Immature natural killer cell (primary cell): ENCODE data around the gene RABGAP1L. TPM values are rescaled to one million over a fixed set of nuclear protein-coding genes. Genes with fewer than 3 reads are reported as not detected.

Experiments used
- DNase-seq, 3 donors: peaks; one replicate each; pipeline ENCODE4 v3.0.0; 2022; ENCODE audit warnings: mixed read lengths in 1 of 3
- H3K27ac Mint-ChIP-seq, 6 donors: one replicate each; pipeline ENCODE4 v1.8.0; 2020; ENCODE audit warnings: mixed read lengths in 6 of 6, mild to moderate bottlenecking in 5 of 6, inconsistent platforms in 4 of 6, moderate library complexity in 3 of 6
- H3K27me3 Mint-ChIP-seq, 3 donors: one replicate each; pipeline ENCODE4 v1.8.0; 2020 to 2021; ENCODE audit warnings: low read depth in 3 of 3, mild to moderate bottlenecking in 3 of 3, mixed read lengths in 3 of 3, moderate library complexity in 3 of 3, inconsistent platforms in 1 of 3
- H3K36me3 Mint-ChIP-seq, 3 donors: one replicate each; pipeline ENCODE4 v1.8.0; 2020; ENCODE audit warnings: mixed read lengths in 3 of 3, inconsistent platforms in 2 of 3, mild to moderate bottlenecking in 2 of 3
- H3K4me1 Mint-ChIP-seq, 2 donors: one replicate each; pipeline ENCODE4 v1.8.0; 2020; ENCODE audit warnings: inconsistent platforms in 2 of 2, mild to moderate bottlenecking in 2 of 2, mixed read lengths in 2 of 2, moderate library complexity in 1 of 2
- H3K4me3 Mint-ChIP-seq, 5 donors: one replicate each; pipeline ENCODE4 v1.8.0; 2020; ENCODE audit warnings: mild to moderate bottlenecking in 5 of 5, mixed read lengths in 5 of 5, inconsistent platforms in 3 of 5, moderate library complexity in 3 of 5
- H3K9me3 Mint-ChIP-seq, 6 donors: one replicate each; pipeline ENCODE4 v1.8.0; 2020; ENCODE audit warnings: mild to moderate bottlenecking in 6 of 6, mixed read lengths in 6 of 6, inconsistent platforms in 4 of 6, moderate library complexity in 3 of 6
- polyA plus RNA-seq, 3 donors: library from polyadenylated mRNA; unstranded; fragments of 300-500 nt; fragmentation: Illumina TruSeq; gene quantifications; one replicate each; pipeline ENCODE4 v1.2.3, GENCODE V29; 2021

The RABGAP1L gene
- polyA plus RNA-seq, 3 donors from 2014 or later: 80.2 to 114 (median 86.8) TPM

GRCh38 chr1:174976436-174977108 is 817.3 kb downstream of the RABGAP1L start:
- peaks cover 40 to 57% (median 42%) of the 10 kb centered on the region in 3 donors for H3K36me3 Mint-ChIP-seq
- no peak for DNase-seq
- H3K4me3 Mint-ChIP-seq: no peak overlapping the region
- peaks cover 36 to 71% of the 10 kb centered on the region in 2 donors for H3K4me1 Mint-ChIP-seq
- peak overlapping the region in 4 of 6 donors; percentile 14 to 74 (median 56) for H3K27ac Mint-ChIP-seq
- no peaks in the 10 kb centered on the region for H3K9me3 Mint-ChIP-seq
- H3K27me3 Mint-ChIP-seq: peaks cover 0 to 3% (median 1%) of the 10 kb centered on the region in 3 donors

- Mint-ChIP-seq H3K27me3 (peaks cover 1 to 5% (median 3%) of the 10 kb centered on the region in 3 donors), H3K9me3 (no peaks in the 10 kb centered on the region), H3K4me3 (no peak overlapping the region), H3K36me3 (peaks cover 16 to 42% (median 37%) of the 10 kb centered on the region in 3 donors), H3K4me1 (peaks cover 22 to 48% of the 10 kb centered on the region in 2 donors), H3K27ac (peak overlapping the region in 5 of 6 donors; percentile 38 to 76 (median 51))
- peak; percentile 58 to 67 (median 61) for DNase-seq
Measured at GRCh38 chr1:174982971-174983689, 823.8 kb downstream of the RABGAP1L start.

- Mint-ChIP-seq H3K4me3 (no peak overlapping the region), H3K4me1 (peaks cover 38 to 63% of the 10 kb centered on the region in 2 donors), H3K36me3 (peaks cover 16 to 42% (median 35%) of the 10 kb centered on the region in 3 donors), H3K27me3 (peaks cover 1 to 4% (median 3%) of the 10 kb centered on the region in 3 donors), H3K9me3 (no peaks in the 10 kb centered on the region), H3K27ac (peak overlapping the region in 5 of 6 donors; percentile 1 to 56 (median 23))
- DNase-seq: no peak
Measured at GRCh38 chr1:174984952-174985351, 825.6 kb downstream of the RABGAP1L start.

- peak overlapping the region; percentile 6 to 66 (median 23) for H3K4me3 Mint-ChIP-seq
- H3K4me1 Mint-ChIP-seq: peaks cover 35 to 57% of the 10 kb centered on the region in 2 donors
- DNase-seq: no peak
- peaks cover 0 to 4% (median 3%) of the 10 kb centered on the region in 3 donors for H3K27me3 Mint-ChIP-seq
- H3K9me3 Mint-ChIP-seq: no peaks in the 10 kb centered on the region
- peaks cover 0 to 21% (median 8%) of the 10 kb centered on the region in 3 donors for H3K36me3 Mint-ChIP-seq
- peak overlapping the region; percentile 71 to 95 (median 85) for H3K27ac Mint-ChIP-seq
Measured at GRCh38 chr1:174988539-174988938, 829.2 kb downstream of the RABGAP1L start.

GRCh38 chr1:174988986-174989385 is 829.7 kb downstream of the RABGAP1L start:
- Mint-ChIP-seq H3K27ac (peak overlapping the region; percentile 89 to 96 (median 94)), H3K4me3 (peak overlapping the region; percentile 77 to 89 (median 83))

GRCh38 chr1:174989536-174990220 is 830.4 kb downstream of the RABGAP1L start:
- Mint-ChIP-seq H3K9me3 (no peaks in the 10 kb centered on the region), H3K27me3 (peaks cover 0 to 4% (median under 1%) of the 10 kb centered on the region in 3 donors), H3K4me1 (peaks cover 35 to 49% of the 10 kb centered on the region in 2 donors), H3K27ac (peak overlapping the region; percentile 89 to 96 (median 94)), H3K4me3 (peak overlapping the region; percentile 77 to 89 (median 83)), H3K36me3 (peaks cover 5 to 26% (median 7%) of the 10 kb centered on the region in 3 donors)
- DNase-seq: no peak

More at GRCh38 chr1:174988986-174989385, 829.7 kb downstream of the RABGAP1L start:
- Mint-ChIP-seq H3K36me3 (peaks cover 3 to 26% (median 8%) of the 10 kb centered on the region in 3 donors), H3K27me3 (peaks cover 0 to 4% (median 3%) of the 10 kb centered on the region in 3 donors), H3K4me1 (peaks cover 35 to 52% of the 10 kb centered on the region in 2 donors), H3K9me3 (no peaks in the 10 kb centered on the region)
- peak in 1 of 3 donors; percentile 18 for DNase-seq

GRCh38 chr1:174990382-174990999 is 831.2 kb downstream of the RABGAP1L start:
- peak overlapping the region; percentile 93 to 96 (median 95) for H3K27ac Mint-ChIP-seq
- DNase-seq: peak; percentile 33 to 47 (median 43)
- H3K36me3 Mint-ChIP-seq: peaks cover 4 to 21% (median 5%) of the 10 kb centered on the region in 3 donors
- peaks cover 0 to 4% (median 0%) of the 10 kb centered on the region in 3 donors for H3K27me3 Mint-ChIP-seq
- peaks cover 31 to 40% of the 10 kb centered on the region in 2 donors for H3K4me1 Mint-ChIP-seq
- H3K9me3 Mint-ChIP-seq: no peaks in the 10 kb centered on the region
- H3K4me3 Mint-ChIP-seq: peak overlapping the region; percentile 81 to 91 (median 88)

- H3K27ac Mint-ChIP-seq: peak overlapping the region in 4 of 6 donors; percentile 76 to 95 (median 82)
- peaks cover 30 to 37% of the 10 kb centered on the region in 2 donors for H3K4me1 Mint-ChIP-seq
- peaks cover 0 to 4% (median 0%) of the 10 kb centered on the region in 3 donors for H3K27me3 Mint-ChIP-seq
- peaks cover 4 to 20% (median 5%) of the 10 kb centered on the region in 3 donors for H3K36me3 Mint-ChIP-seq
- peak overlapping the region in 3 of 5 donors; percentile 1 to 46 (median 18) for H3K4me3 Mint-ChIP-seq
- no peaks in the 10 kb centered on the region for H3K9me3 Mint-ChIP-seq
- DNase-seq: no peak
Measured at GRCh38 chr1:174991473-174991872, 832.2 kb downstream of the RABGAP1L start.

GRCh38 chr1:174995121-174995520 is 835.8 kb downstream of the RABGAP1L start:
- Mint-ChIP-seq H3K27ac (no peak overlapping the region), H3K9me3 (no peaks in the 10 kb centered on the region), H3K36me3 (peaks cover 0 to 18% (median 5%) of the 10 kb centered on the region in 3 donors), H3K27me3 (peaks cover 0 to 5% (median 2%) of the 10 kb centered on the region in 3 donors), H3K4me3 (no peak overlapping the region), H3K4me1 (peaks cover 13 to 15% of the 10 kb centered on the region in 2 donors)
- no peak for DNase-seq

GRCh38 chr1:174995916-174996315 is 836.6 kb downstream of the RABGAP1L start:
- Mint-ChIP-seq H3K27ac (no peak overlapping the region), H3K36me3 (peaks cover 0 to 18% (median 5%) of the 10 kb centered on the region in 3 donors), H3K4me1 (peaks cover 14 to 15% of the 10 kb centered on the region in 2 donors)

GRCh38 chr1:174996476-174996875 is 837.2 kb downstream of the RABGAP1L start:
- peaks cover 2 to 5% (median 4%) of the 10 kb centered on the region in 3 donors for H3K27me3 Mint-ChIP-seq
- H3K4me3 Mint-ChIP-seq: no peak overlapping the region
- H3K9me3 Mint-ChIP-seq: no peaks in the 10 kb centered on the region
- H3K36me3 Mint-ChIP-seq: peaks cover 0 to 18% (median 5%) of the 10 kb centered on the region in 3 donors
- peak overlapping the region in 1 of 6 donors; percentile 40 for H3K27ac Mint-ChIP-seq
- peaks cover 15 to 17% of the 10 kb centered on the region in 2 donors for H3K4me1 Mint-ChIP-seq
- no peak for DNase-seq

More at GRCh38 chr1:174995916-174996315, 836.6 kb downstream of the RABGAP1L start:
- DNase-seq: no peak
- no peak overlapping the region for H3K4me3 Mint-ChIP-seq
- H3K9me3 Mint-ChIP-seq: no peaks in the 10 kb centered on the region
- H3K27me3 Mint-ChIP-seq: peaks cover 2 to 5% (median 4%) of the 10 kb centered on the region in 3 donors

GRCh38 chr1:174997041-174997440 is 837.7 kb downstream of the RABGAP1L start:
- Mint-ChIP-seq H3K27ac (peak overlapping the region in 4 of 6 donors; percentile 9 to 77 (median 44)), H3K4me3 (peak overlapping the region in 1 of 5 donors; percentile 39), H3K9me3 (no peaks in the 10 kb centered on the region), H3K36me3 (peaks cover 0 to 18% (median 5%) of the 10 kb centered on the region in 3 donors), H3K27me3 (peaks cover 2 to 5% (median 4%) of the 10 kb centered on the region in 3 donors), H3K4me1 (peaks cover 19 to 23% of the 10 kb centered on the region in 2 donors)
- no peak for DNase-seq
